ENCODE data around the gene SPI1.

SPI1 gene

DNA sequence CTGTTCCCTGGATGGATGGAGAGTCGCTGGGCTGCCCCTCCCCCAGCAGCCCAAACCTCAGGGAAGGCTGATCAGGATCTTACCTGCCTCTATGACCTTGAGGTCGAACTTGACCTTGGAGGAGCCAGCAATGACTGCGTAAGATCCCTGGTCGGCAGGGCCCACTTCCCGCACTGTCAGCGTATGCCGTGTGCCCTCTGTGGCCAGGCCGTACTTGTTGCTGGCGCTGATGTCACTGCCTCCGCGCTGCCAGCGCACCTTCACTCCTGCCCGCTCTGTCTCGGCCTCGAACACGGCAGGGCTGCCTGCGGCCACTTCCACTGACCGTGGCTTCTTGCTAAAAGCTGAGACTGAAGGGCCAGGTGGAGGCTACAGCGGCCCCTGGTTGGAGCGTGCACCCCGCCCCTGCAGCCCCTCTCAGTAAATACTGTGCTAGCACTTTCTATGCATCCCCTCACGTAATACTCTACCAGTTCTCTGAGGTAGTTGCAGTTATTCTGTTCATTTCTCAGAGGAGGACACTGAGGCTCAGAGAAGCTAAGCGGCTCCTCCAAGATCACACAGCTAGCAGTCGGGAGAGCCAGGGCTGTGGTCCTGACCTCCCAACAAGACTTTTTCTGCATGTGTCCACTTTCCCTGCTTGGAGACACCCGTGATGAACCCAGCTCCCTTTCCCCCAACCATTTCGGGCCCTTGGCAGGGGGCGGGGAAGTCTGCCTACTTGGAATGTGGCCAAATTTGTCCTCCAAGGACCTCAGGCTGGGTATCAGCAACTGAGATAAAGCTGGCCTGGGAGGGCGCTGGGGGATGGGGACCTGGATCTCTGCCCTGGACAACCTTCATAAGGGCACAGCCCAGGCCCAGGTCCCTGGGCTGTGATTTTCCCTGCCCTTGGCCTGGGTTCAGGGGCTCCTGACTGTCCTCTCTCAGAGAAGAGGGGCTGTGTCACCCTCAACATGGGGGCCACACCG, 26.9 kb downstream of the SPI1 start:
- Histone ChIP-seq H3K36me3 (ENCODE audit: control insufficient read depth, low read depth, low read length) (no peaks in the 10 kb centered on the region), H3K4me3 (ENCODE audit: low read length) (no peak overlapping the region), H3K9ac (ENCODE audit: low read length) (no peak overlapping the region), H3K27ac (ENCODE audit: low read length) (no peak overlapping the region), H3K27me3 (ENCODE audit: control insufficient read depth, insufficient read depth, low read length) (no peaks in the 10 kb centered on the region), H3K9me3 (ENCODE audit: control insufficient read depth, low read depth, low read length) (no peaks in the 10 kb centered on the region), H3K4me1 (ENCODE audit: control insufficient read depth, low read depth, low read length) (no peaks in the 10 kb centered on the region)

DNA sequence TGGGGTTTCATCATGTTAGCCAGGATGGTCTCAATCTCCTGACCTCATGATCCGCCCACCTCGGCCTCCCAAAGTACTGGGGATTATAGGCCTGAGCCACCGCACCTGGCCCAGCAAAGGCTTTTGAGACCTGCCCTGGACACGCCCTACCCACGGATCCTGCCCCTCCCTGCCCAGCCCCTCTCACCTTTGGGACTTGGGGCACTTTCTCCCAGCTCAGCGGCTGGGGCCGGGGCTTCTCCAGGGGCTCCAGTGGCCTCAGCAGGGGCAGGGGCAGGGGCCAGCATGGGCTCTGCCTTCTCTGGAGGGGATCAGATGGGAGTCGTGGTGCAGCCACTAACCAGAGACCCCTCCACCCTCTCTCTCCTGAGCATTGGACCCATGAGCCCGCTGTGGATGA, 28.0 kb downstream of the SPI1 start:
- H3K27ac ChIP-seq (ENCODE audit: low read length): no peak overlapping the region
- no peaks in the 10 kb centered on the region for H3K4me1 ChIP-seq (ENCODE audit: control insufficient read depth, low read depth, low read length)
- H3K36me3 ChIP-seq (ENCODE audit: control insufficient read depth, low read depth, low read length): no peaks in the 10 kb centered on the region
- no peaks in the 10 kb centered on the region for H3K27me3 ChIP-seq (ENCODE audit: control insufficient read depth, insufficient read depth, low read length)
- no peak overlapping the region for H3K9ac ChIP-seq (ENCODE audit: low read length)
- H3K9me3 ChIP-seq (ENCODE audit: control insufficient read depth, low read depth, low read length): no peaks in the 10 kb centered on the region
- no peak overlapping the region for H3K4me3 ChIP-seq (ENCODE audit: low read length)

DNA sequence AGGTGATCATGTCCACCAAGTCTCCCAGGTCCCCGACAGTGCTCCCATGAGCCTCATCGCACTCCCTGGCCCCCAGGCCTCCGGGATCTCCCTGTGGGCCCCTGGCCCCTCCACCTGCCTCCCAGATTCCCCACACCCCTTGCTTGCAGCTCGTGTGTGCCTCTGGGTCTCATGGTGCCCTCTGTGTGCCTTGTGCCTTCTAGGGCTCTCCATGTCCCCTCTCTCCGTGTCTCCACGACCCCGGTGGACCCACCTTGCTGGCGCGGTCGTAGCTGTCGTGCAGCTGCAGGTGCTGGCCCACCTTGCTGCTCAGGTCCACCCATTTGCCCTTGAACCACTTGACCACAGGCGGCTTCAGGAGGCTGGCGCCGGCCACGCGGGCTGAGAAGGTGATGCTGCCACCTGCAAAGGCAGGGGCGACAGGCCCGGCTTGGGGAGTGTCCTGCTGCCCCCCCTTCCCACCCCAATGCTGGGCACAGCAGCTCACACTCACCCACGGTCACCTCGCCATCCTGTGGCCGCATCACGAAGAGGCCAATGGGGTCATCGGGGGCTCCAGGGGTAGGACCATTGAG, 28.7 kb downstream of the SPI1 start:
- Histone ChIP-seq H3K4me1 (ENCODE audit: control insufficient read depth, low read depth, low read length) (no peaks in the 10 kb centered on the region), H3K4me3 (ENCODE audit: low read length) (no peak overlapping the region), H3K36me3 (ENCODE audit: control insufficient read depth, low read depth, low read length) (no peaks in the 10 kb centered on the region), H3K9ac (ENCODE audit: low read length) (no peak overlapping the region), H3K27ac (ENCODE audit: low read length) (no peak overlapping the region), H3K9me3 (ENCODE audit: control insufficient read depth, low read depth, low read length) (no peaks in the 10 kb centered on the region), H3K27me3 (ENCODE audit: control insufficient read depth, insufficient read depth, low read length) (no peaks in the 10 kb centered on the region)

DNA sequence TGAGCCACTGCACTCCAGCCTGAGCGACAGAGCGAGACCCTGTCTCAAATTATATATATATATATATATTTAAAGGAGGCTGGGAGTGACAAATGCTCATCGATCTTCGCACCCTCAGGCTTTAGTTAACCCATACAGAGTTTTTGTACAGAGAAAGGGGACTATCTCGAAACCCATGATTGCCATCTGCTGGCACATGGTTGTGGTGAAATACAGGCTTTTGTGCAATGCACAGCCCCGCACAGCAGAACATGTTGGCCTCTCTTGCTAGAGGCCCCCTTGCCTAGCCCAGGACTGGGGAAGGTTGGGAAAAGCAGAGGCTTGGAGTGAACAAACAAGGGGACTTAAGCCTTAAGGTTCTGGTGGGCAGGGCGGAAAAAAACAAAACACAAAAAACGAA, 29.5 kb downstream of the SPI1 start:
- H3K27me3 ChIP-seq (ENCODE audit: control insufficient read depth, insufficient read depth, low read length): no peaks in the 10 kb centered on the region
- H3K36me3 ChIP-seq (ENCODE audit: control insufficient read depth, low read depth, low read length): no peaks in the 10 kb centered on the region
- no peaks in the 10 kb centered on the region for H3K9me3 ChIP-seq (ENCODE audit: control insufficient read depth, low read depth, low read length)
- H3K4me3 ChIP-seq (ENCODE audit: low read length): no peak overlapping the region
- no peak overlapping the region for H3K27ac ChIP-seq (ENCODE audit: low read length)
- H3K9ac ChIP-seq (ENCODE audit: low read length): no peak overlapping the region
- H3K4me1 ChIP-seq (ENCODE audit: control insufficient read depth, low read depth, low read length): no peaks in the 10 kb centered on the region

DNA sequence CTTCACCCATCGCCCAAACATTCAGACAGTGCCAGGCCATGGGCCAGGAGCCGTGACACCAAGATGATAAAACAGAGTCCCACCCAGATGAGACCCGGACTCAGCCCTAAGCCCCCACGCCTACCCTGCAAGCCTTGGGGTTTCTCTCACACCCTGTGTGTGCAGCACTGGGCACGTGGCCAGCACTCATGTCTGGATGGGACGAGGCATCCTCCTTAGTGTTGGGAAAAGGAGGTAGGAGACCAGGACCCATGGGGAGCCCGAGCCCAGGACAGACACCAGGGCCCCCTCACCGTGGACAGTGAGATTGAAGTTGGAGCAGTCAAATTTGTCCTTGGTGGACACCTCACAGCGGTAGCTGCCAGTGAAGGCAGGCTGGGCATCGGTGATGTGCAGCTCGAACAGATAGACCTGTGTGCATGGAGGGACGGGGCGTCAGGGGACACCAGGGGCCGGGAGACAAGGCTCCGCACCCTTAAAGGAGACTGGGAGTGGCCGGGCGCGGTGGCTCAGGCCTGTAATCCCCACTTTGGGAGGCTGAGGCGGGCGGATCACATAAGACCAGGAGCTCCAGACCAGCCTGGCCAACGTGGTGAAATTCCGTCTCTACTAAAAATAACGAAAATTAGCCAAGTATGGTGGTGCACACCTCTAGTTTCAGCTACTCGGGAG, 30.1 kb downstream of the SPI1 start:
- Histone ChIP-seq H3K9ac (ENCODE audit: low read length) (no peak overlapping the region), H3K27me3 (ENCODE audit: control insufficient read depth, insufficient read depth, low read length) (no peaks in the 10 kb centered on the region), H3K36me3 (ENCODE audit: control insufficient read depth, low read depth, low read length) (no peaks in the 10 kb centered on the region), H3K4me3 (ENCODE audit: low read length) (no peak overlapping the region), H3K4me1 (ENCODE audit: control insufficient read depth, low read depth, low read length) (no peaks in the 10 kb centered on the region), H3K9me3 (ENCODE audit: control insufficient read depth, low read depth, low read length) (no peaks in the 10 kb centered on the region), H3K27ac (ENCODE audit: low read length) (no peak overlapping the region)

DNA sequence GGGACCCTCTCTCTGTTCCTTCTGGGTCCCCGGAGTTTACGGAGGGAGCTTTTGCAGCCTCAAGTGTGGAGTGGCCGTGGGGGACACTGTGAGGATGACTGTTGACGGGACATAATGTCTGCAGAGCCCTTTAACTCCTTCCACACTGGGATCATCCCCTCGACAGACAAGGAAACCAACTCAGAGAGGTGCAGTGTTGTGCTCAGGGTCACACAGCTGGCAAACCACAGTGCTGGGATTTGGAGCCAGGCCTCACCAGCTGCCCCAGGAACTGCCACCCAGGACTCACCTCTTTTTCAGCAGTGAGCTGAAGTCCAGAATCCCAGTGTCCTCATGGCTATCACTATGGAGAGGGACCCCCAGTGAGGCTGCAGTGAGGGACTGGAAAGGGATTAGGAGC, 31.2 kb downstream of the SPI1 start:
- Histone ChIP-seq H3K27me3 (ENCODE audit: control insufficient read depth, insufficient read depth, low read length) (no peaks in the 10 kb centered on the region), H3K9ac (ENCODE audit: low read length) (no peak overlapping the region), H3K27ac (ENCODE audit: low read length) (no peak overlapping the region), H3K36me3 (ENCODE audit: control insufficient read depth, low read depth, low read length) (no peaks in the 10 kb centered on the region), H3K9me3 (ENCODE audit: control insufficient read depth, low read depth, low read length) (no peaks in the 10 kb centered on the region), H3K4me1 (ENCODE audit: control insufficient read depth, low read depth, low read length) (no peaks in the 10 kb centered on the region), H3K4me3 (ENCODE audit: low read length) (no peak overlapping the region)

DNA sequence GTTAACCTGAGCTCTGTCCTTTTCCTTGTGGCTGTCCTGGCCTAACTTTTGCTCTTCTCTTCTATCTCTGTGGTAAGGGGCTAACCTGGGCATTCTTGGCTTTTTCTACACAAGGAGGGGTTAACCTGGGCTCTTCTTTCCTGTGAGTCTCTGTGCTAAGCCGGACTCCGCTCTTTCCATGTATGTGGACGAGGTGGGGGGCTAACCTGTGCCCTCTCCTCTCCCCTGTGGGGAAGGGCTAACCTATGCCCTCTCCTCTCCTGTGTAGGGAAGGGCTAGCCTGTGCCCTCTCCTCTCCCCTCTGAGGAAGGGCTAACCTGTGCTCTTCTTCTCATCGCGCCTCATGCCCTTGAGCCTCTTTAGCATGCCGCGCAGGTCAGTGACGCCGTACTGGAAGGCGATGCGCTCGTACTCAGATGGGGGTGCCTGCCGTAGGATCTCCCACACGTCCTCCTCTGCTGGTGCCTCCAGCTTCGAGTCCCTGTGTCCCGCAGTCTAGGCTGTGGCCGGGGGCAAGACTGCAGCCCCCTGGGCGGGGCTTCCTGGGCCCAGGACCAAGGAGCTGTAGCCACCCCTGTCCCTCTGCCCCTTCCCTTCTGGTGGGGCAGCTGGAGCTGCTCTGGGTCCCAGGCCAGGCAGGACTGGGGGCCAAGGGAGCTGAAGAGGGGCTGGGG, 32.3 kb downstream of the SPI1 start:
- no peak overlapping the region for H3K4me3 ChIP-seq (ENCODE audit: low read length)
- H3K27ac ChIP-seq (ENCODE audit: low read length): no peak overlapping the region
- no peak overlapping the region for H3K9ac ChIP-seq (ENCODE audit: low read length)
- H3K36me3 ChIP-seq (ENCODE audit: control insufficient read depth, low read depth, low read length): no peaks in the 10 kb centered on the region
- no peaks in the 10 kb centered on the region for H3K4me1 ChIP-seq (ENCODE audit: control insufficient read depth, low read depth, low read length)
- no peaks in the 10 kb centered on the region for H3K27me3 ChIP-seq (ENCODE audit: control insufficient read depth, insufficient read depth, low read length)
- no peaks in the 10 kb centered on the region for H3K9me3 ChIP-seq (ENCODE audit: control insufficient read depth, low read depth, low read length)

DNA sequence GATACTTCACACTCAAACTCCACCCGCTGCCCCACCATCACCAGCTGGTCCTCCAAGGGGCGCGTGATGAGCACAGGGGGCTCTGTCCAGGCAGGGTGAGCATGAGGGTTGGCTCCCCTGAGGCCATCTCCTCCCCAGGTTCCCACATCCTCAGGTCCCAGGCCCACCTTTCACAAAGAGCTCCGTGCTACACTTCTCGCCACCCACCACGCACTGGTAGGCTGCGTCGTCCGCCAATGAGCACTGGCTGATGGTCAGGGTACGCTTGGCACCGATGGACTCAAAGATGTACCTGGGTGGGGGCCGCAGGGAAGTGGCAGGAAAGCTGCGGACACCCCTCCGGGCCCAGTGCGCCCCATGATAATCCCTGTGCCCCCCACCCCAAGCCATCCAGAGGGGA, 35.5 kb downstream of the SPI1 start:
- Histone ChIP-seq H3K4me3 (ENCODE audit: low read length) (no peak overlapping the region), H3K27me3 (ENCODE audit: control insufficient read depth, insufficient read depth, low read length) (no peaks in the 10 kb centered on the region), H3K4me1 (ENCODE audit: control insufficient read depth, low read depth, low read length) (no peaks in the 10 kb centered on the region), H3K27ac (ENCODE audit: low read length) (no peak overlapping the region), H3K9ac (ENCODE audit: low read length) (no peak overlapping the region), H3K36me3 (ENCODE audit: control insufficient read depth, low read depth, low read length) (no peaks in the 10 kb centered on the region), H3K9me3 (ENCODE audit: control insufficient read depth, low read depth, low read length) (no peaks in the 10 kb centered on the region)

DNA sequence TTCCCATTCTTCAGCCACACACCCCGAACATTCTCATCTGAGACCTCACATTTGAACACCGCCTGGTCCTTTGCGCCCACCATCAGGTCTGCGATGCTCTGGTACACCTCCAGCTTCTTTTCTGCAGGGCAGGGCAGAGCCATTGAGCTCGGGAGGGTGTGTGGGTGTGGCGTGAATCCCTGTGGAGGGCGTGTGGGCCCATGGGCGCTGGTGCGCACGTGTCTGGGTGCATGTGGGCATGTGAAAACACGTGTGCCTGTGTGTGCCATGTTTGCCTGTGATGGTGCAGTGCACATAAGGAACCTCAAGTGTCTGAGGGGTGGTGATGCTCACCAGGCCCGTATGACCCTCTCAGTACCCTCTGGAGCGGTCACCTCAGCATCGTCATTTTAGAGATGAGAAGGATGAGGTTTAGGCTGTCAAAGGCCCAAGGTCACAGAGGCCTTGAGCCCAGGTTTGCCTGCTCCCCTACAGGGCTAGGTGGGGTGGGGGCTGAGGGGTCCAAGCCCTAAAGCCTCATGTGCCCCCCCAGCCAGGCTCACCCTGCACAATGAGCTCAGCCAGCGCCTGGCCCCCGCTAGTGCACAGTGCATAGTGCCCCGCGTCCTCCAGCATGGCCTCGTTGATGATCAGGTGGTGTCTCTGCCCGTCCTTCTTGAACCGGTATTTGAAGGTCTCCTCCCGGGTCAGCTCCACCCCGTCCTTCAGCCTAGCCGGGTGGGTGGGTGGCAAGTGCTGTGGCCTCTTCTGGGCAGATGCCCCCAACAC, 36.1 kb downstream of the SPI1 start:
- Histone ChIP-seq H3K36me3 (ENCODE audit: control insufficient read depth, low read depth, low read length) (no peaks in the 10 kb centered on the region), H3K9ac (ENCODE audit: low read length) (no peak overlapping the region), H3K4me1 (ENCODE audit: control insufficient read depth, low read depth, low read length) (no peaks in the 10 kb centered on the region), H3K27me3 (ENCODE audit: control insufficient read depth, insufficient read depth, low read length) (no peaks in the 10 kb centered on the region), H3K9me3 (ENCODE audit: control insufficient read depth, low read depth, low read length) (no peaks in the 10 kb centered on the region), H3K27ac (ENCODE audit: low read length) (no peak overlapping the region), H3K4me3 (ENCODE audit: low read length) (no peak overlapping the region)

DNA sequence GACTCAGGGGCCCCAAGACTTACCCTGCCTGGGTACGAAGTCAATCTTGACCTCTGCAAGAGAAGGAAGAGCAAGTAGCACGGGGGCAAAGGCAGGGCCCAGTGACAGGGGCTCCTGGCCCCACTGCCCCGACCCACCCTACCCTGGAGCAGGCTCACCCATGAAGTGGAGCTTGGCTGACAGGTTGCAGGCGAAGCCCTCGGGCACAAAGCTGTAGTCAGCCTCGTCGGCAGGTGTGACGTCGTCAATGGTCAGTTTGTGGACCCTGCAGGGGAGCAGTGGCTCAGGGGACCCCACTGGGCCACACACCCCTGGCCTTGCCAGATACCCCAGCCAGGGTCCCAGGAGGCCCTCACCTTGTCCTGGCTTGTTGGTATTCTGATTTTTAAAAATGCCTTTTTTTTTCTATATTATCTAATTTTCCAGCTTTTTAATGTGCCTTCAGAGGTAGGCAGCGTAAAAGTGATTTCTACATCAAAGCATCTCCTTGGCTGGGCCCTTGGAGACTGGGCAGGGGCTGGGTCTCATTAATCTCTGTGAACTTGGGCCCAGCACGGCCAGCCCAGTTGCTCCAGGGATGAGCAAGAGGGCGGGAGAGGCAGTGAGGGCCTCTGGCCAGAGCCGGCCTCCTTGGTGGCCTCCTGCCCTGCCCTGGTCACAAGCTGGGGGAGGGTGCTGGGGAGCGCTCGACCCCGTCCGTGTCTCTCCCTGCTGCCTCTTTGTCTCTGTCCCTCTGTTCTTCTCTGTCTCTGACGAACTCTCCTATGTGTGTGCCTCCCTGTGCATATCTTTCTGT, 37.2 kb downstream of the SPI1 start:
- no peaks in the 10 kb centered on the region for H3K9me3 ChIP-seq (ENCODE audit: control insufficient read depth, low read depth, low read length)
- no peaks in the 10 kb centered on the region for H3K36me3 ChIP-seq (ENCODE audit: control insufficient read depth, low read depth, low read length)
- H3K27me3 ChIP-seq (ENCODE audit: control insufficient read depth, insufficient read depth, low read length): no peaks in the 10 kb centered on the region
- H3K27ac ChIP-seq (ENCODE audit: low read length): no peak overlapping the region
- H3K4me1 ChIP-seq (ENCODE audit: control insufficient read depth, low read depth, low read length): no peaks in the 10 kb centered on the region
- no peak overlapping the region for H3K4me3 ChIP-seq (ENCODE audit: low read length)
- H3K9ac ChIP-seq (ENCODE audit: low read length): no peak overlapping the region
